Measurements from ENCODE around the gene MSTO1.
"Not testable (repeated sequence)": the region's sequence is repeated elsewhere in the genome, so short reads cannot be mapped to it uniquely, and the experiment has no call there.

The MSTO1 gene

GRCh38 chr1:155622191-155622590, 12.2 kb downstream of the MSTO1 start:
- no peak for DNase-seq

- no peak for DNase-seq
Observed at GRCh38 chr1:155623357-155623756, 13.3 kb downstream of the MSTO1 start.

- not testable (repeated sequence) for DNase-seq
Observed at GRCh38 chr1:155626428-155626827, 16.4 kb downstream of the MSTO1 start.

- DNase-seq, result no peak
Observed at GRCh38 chr1:155636397-155637153, 26.6 kb downstream of the MSTO1 start.

GRCh38 chr1:155640367-155640766, 30.3 kb downstream of the MSTO1 start:
- no peak for DNase-seq

- DNase-seq, result not testable (repeated sequence)
Observed at GRCh38 chr1:155642559-155643180, 32.7 kb downstream of the MSTO1 start.

- no peak for DNase-seq
Observed at GRCh38 chr1:155643230-155643629, 33.2 kb downstream of the MSTO1 start.

- peak; percentile 33 to 78 for DNase-seq
Observed at GRCh38 chr1:155645034-155645598, 35.1 kb downstream of the MSTO1 start.

GRCh38 chr1:155645648-155646047, 35.6 kb downstream of the MSTO1 start:
- peak; percentile 52 to 63 for DNase-seq

GRCh38 chr1:155646307-155646706, 36.3 kb downstream of the MSTO1 start:
- DNase-seq, result peak in 1 of 2 experiments; percentile 32

- DNase-seq, result peak in 1 of 2 experiments; percentile 62
Observed at GRCh38 chr1:155648207-155649147, 38.5 kb downstream of the MSTO1 start.

- DNase-seq, result no peak
Observed at GRCh38 chr1:155649676-155650075, 39.7 kb downstream of the MSTO1 start.

GRCh38 chr1:155650231-155650757, 40.3 kb downstream of the MSTO1 start:
- peak in 1 of 2 experiments; percentile 69 for DNase-seq

GRCh38 chr1:155651861-155652661, 42.0 kb downstream of the MSTO1 start:
- no peak for DNase-seq

GRCh38 chr1:155652951-155653350, 42.9 kb downstream of the MSTO1 start:
- DNase-seq, result no peak

- DNase-seq, result peak in 1 of 2 experiments; percentile 40
Observed at GRCh38 chr1:155657463-155657862, 47.4 kb downstream of the MSTO1 start.

GRCh38 chr1:155661239-155661638, 51.2 kb downstream of the MSTO1 start:
- DNase-seq, result not testable (repeated sequence)
